Kidney glomerular epithelial cell (primary cell): ENCODE results near the gene SERPINE2.
"Not testable (repeated sequence)": the region's sequence is repeated elsewhere in the genome, so short reads cannot be mapped to it uniquely, and the experiment has no call there.

ENCODE experiments used
- DNase-seq: peaks from one replicate; lab custom pipeline; 2025; lab: John Stamatoyannopoulos, UW

Gene SERPINE2

DNA sequence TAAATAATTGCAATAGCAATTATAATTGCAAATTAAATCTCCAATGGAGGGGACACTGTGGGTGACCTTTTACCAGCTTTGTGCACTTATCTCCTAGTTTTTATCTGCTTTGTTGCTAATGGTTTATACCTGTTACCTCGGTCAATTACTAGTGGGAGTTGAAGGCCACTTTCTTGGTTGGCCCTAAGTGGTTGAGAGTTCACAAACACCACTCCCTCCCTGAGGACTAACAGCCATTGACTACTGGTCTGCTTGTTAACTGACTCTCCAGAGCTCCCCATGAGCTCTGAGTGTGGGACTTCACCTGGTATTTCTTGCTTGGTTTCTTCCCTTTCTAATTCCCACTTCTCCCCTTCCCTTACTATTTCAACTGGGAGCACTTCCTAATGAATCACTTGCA lies 27.2 kb downstream of the SERPINE2 start:
- no peak for DNase-seq

DNA sequence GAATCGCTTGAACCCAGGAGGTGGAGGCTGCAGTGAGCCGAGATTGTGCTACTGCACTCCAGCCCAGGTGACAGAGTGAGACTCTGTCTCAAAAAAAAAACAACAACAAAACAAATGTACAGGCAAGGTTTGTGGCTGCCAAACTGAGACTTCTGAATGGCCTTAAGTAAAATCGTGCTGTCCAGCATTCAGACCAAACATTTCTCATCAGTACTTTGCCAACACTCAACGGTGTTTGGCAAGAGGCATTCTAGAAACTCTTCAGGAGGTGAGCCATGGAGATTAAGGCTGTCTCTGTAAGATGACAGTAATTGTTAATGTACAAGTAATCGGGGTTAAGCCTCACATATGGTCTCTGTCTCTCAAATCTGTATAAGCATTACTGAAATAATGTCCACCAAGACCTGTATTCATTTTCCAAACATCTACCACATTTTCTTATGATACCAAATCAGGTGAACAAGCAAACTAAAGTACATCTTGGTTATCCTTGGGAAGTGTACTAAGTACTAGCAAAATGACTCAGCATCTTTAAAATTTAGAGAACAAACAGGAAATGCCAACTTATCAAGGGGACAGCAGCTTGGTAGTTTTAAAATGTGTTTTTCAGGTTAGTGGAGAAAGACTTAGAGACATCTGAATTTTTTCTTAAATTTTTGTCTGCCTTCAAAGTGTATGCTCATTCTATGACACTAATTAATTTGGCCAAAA lies 29.3 kb downstream of the SERPINE2 start:
- no peak for DNase-seq

DNA sequence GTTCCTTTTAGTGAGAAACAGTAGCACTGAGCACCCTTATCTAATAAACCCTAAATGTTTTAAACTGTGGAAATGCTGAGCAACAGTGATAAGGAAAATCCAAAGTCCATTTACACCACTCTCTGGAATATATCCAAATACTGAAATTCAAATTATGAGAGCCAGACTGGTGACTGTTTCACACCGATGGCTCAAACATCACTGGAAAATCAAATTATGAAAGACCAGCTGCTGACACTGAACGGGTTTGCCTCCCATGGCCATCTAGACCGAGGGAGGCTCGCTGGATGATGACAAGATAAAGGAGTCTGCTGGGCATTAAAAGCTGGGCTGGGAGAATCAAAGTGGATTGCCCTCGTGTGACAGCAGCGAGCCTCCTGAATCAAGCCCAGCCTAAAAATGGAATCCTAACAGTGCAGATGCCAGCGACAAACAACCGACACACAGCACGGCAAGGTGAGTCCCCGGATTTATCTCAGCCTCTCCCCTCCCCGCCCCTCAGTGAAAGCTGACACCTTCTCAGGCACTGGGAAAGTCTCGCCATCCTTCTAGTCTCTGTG lies 30.3 kb downstream of the SERPINE2 start:
- DNase-seq: no peak

- DNase-seq: no peak
These were observed 34.9 kb downstream of the SERPINE2 start for GRCh38 chr2:224004105-224004695.

- DNase-seq: not testable (repeated sequence)
These were observed 38.4 kb downstream of the SERPINE2 start for GRCh38 chr2:224000662-224001061.

DNA sequence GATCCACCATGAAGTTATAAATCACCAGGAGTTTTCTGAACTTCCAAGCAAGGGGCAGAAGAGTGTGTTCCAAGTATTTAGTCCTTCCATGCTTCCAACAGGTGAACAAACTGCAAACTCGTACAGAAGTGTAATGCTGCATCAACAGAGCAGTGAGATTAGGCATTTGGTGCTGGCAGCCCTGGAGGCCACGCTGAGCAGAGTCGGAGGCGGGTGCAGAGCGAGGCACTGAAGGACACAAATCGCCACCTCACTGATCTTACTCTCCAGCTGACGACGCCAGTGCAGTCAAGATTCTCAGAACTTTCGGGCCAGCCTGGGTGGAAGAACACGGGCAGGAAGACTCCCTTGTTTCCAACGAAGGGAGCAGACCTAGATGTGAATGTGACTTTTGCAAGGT lies 39.2 kb downstream of the SERPINE2 start:
- DNase-seq: no peak

DNA sequence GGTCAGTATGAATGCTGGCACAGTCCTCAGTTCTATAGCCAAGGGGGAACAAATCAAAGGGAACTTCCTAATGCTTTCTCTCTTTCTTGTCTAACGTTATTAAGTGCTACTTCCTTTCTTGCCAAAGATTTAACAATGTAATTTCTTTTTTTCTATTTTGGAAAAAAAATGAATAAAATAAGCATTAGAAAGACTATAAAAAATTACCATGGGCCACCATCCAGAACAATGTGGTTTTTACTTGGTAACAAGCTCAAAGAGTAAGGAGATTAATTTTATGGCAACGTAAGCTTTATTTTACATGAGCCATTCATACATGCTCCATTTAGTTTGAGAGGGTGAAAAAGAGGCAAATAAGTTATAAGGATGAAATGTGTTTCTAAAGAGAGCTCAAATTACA lies 40.1 kb downstream of the SERPINE2 start:
- no peak for DNase-seq

DNA sequence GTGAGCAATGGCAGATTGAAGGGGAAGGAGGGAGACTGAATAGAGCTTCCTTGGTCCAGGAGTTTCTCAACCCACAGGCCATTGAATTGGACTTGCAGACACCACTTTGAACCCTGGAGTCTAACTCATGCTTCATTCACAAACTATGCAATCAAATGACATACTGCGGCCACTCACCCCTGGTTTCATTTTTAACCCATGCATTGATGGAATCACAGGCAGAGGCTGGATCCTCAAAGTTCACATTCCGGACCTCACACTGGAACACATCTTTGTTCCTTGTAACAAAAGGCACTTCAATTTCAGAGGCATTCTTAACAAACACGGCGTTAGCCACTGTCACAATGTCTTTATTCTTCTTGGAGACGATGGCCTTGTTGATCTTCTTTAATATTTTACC lies 41.1 kb downstream of the SERPINE2 start:
- no peak for DNase-seq

DNA sequence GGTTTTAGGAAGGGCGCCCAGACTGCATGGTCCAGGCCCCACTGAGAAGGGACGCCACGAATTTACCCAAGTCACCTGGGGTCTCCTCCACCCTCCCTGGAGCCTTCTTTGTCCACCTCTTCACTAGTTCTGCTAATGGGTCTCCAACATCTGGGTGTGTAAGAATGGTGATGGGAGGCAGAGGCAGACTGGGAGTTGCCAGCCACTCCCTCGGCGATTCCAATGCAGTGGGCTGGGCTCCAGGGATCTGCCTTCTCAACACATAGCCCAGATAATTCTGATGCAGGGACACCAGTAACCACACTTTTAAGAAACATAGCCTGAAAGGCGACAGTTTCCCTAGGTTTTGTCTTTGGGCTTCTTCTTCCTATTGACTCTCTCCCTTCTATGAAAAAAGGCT lies 42.7 kb downstream of the SERPINE2 start:
- DNase-seq: no peak

- no peak for DNase-seq
These were observed 43.5 kb downstream of the SERPINE2 start for GRCh38 chr2:223995569-223995968.

- DNase-seq: no peak
These were observed 44.4 kb downstream of the SERPINE2 start for GRCh38 chr2:223994562-223995162.

DNA sequence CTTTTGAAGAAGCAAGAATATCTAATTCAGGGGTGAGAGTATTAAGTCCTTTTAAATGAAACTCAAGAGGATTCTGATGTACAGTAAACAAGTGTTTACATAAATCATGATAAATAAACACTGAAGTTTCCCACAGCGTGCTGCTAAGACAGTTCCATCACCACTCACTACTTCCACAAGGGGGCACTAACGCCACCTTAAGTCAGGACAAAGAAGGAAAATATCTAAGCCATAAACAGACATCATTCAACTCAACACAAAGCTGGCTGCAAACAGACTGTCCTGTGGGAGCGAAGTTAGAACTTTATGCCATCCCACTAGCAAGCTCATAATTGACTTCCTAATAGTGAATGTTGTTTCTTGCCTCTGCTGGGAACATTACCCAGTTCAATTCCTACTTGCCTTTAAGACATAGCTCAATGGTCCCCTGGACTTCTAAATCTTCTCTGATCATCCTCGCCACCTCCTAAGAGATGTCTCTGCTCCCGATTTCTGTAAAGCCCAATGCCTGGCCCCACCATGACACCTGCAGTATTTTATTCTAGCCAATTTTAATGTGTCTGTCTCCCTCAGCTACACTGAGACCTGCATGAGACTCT lies 45.4 kb downstream of the SERPINE2 start:
- peak; percentile 82 for DNase-seq

DNA sequence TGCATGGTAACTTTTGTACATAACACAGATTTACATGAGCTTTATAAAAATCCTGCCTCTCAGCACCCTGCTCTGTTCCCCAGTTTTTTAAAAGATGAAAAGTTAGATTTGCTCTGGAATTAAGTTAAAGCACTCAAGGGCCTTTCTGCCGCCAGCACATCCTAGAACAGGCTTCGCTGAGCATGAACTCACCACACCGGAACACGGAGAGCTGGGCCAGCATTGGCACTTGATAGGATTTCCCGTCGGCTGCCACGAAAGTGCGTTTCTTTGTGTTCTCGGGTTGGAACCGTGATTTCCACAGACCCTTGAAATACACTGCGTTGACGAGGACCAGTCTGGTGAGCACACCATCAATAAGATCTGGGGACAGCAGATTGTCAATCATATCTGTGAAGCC lies 47.5 kb downstream of the SERPINE2 start:
- no peak for DNase-seq

- no peak for DNase-seq
These were observed 49.2 kb downstream of the SERPINE2 start for GRCh38 chr2:223989856-223990232.

DNA sequence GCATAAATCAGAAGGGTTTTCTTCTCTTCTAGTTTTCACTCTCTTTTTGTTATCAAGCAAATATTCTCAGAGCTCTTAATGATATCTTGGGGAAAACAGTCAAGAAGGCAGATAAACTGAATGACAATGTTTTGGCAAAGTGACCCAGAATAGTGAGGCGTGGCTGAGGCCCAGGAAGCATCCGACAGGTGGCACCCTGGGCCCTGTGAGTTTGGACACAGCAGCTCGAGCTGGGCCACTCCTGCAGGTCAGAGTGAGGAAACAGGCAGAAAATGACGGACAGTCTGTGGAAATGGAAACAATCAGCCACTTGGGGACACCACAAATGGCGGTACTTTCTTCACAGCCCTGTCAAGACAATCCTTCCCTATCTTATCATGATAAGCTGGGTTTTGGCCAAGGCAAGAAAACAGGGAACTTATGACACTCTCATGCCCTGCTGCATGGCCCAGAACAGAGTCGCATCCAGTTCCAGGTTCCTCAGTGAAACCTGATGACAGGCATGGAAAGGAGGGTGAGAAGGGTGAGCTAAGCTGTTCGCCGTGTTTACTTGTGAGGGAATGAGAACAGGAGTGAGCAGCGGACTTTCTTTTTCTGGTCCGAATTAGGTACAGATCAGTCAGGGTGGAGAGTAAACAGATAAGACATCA lies 49.8 kb downstream of the SERPINE2 start:
- no peak for DNase-seq

GRCh38 chr2:223981241-223981640 lies 57.8 kb downstream of the SERPINE2 start:
- no peak for DNase-seq

DNA sequence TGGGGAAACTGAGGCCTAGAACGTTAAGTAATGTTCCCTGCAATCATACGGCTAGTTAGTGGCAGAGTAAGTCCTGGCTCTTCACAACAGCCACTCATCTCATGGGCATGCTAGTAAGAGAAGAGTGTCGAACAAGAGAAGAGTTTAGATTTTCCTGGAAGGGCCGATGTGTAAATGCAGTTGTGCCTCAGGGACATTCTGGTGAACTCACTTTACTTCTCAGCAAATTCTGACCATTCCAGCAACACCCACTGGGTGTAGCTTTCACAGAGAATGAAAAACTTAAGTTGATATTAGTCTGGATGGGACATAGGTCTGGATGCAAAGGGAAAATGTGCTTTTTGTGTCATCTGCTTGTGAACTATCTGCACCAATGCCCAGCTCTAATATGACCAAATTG lies 58.3 kb downstream of the SERPINE2 start:
- no peak for DNase-seq

DNA sequence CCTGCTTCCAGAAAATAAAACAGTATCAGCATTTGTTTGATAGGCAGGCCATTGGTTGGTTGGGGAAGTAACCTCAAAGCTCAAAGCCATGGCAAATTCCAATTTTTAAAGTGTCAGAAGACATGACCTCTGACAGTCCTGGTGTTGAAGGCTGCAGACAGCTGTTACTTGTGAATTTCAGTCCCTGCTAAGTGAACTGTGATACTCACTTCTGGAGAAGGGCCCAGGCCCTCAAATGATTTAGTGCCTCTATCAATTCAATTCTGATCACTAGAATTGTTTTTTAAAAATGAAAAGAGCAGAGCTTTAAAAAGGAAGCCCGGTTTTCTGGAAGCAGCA lies 58.7 kb downstream of the SERPINE2 start:
- DNase-seq: no peak

GRCh38 chr2:223979730-223980396 lies 59.2 kb downstream of the SERPINE2 start:
- no peak for DNase-seq

DNA sequence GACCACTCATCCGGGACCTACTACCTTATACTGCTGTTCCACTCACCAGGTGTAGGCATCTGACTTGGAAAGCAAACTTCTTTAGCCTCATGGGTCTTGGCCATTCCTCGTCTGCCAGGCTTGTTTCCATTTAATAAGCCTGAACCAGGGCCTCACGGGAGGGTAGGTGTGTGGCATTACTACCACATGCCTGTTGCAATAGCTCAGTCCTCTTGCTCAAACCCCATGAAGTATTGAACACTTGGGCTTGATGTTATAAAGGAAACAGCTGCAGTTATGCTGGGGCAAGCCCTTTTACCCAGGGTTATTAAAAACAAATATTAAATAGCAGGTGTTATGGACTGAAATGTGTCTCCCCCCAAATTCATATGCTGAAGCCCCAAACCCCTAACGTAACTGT lies 60.6 kb downstream of the SERPINE2 start:
- no peak for DNase-seq

GRCh38 chr2:223976635-223977226 lies 62.4 kb downstream of the SERPINE2 start:
- no peak for DNase-seq

GRCh38 chr2:223973606-223974005 lies 65.5 kb downstream of the SERPINE2 start:
- no peak for DNase-seq
